ENCODE measurements around the gene GNAI1. TPM values are rescaled to one million over a fixed set of nuclear protein-coding genes. Genes with fewer than 3 reads are reported as not detected.

Gene GNAI1
- total RNA-seq, 1 donor from 2014 or later = 11.3 TPM

DNA sequence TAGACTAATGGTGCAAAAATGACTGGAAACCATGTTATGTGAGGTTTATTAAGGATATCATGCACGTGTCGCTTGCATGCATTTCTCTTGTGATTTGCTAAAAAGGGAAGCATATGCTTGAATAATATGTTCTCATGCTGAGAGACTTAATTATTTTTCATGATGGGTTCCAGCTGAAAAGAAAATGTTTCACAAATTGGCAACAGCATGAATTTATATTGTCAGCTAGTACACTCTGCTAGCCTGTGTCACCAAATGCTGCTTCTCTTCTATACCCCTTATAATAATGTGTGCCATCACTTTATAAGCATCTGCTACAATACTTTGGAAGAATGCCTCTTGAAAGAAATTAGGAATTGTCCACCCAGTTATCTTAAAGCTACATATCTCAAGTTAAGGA is 63.0 kb downstream of the GNAI1 start:
- no peak for DNase-seq (ENCODE audit: low spot score)
- intact Hi-C loops (cut with DNase I) = loop anchor here (2.0 kb wide), 1 partner anchor 81 kb away; no protein-coding TSS in a partner anchor

- intact Hi-C loops (cut with DNase I) = loop anchor here (2.0 kb wide), 1 partner anchor 80 kb away; no protein-coding TSS in a partner anchor
- no peak for DNase-seq (ENCODE audit: low spot score)
These were observed 64.4 kb downstream of the GNAI1 start for GRCh38 chr7:80199051-80199450.

DNA sequence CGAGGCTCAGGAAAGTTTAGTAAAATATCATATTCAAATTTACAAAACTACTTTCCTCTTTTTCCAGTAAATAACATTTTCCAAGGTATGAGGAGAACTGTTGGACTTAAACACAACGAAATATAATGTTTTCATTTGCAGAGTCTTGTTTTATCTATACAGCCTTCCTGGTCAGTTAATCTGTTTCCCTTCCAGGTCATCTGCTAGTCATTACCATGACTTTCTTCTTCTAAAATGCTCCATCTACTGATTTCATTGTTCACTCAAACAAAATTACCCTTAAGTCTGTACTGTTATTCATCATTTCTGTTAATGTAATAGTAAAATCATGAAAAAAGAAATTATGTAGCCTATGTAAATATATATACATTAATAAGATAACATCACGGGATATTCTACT is 69.8 kb downstream of the GNAI1 start:
- DNase-seq (ENCODE audit: low spot score) = no peak
- intact Hi-C loops (cut with DNase I) = no loop called here

DNA sequence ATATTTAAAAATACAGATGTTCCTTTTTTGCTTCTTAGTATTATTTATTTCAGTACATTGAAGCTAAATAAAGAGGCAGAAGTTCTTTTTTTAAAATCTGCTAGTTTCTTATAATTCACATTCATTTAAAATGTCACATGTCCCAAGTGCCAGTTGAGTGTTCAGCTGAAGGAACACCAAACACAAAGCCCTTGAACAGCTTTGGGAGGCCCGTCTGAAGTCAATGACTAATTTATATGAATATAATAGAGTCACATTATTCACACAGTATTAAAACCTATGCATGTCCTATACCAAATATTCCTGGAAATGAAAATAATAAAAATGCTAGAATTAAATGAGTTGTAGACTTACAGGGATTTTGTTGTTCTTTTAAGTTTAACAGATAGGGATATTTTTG is 70.3 kb downstream of the GNAI1 start:
- intact Hi-C loops (cut with DNase I) = no loop called here
- DNase-seq (ENCODE audit: low spot score) = no peak

GRCh38 chr7:80206763-80207162 is 72.1 kb downstream of the GNAI1 start:
- intact Hi-C loops (cut with DNase I) = no loop called here
- DNase-seq (ENCODE audit: low spot score) = no peak

GRCh38 chr7:80207501-80207900 is 72.9 kb downstream of the GNAI1 start:
- no peak for DNase-seq (ENCODE audit: low spot score)
- intact Hi-C loops (cut with DNase I) = no loop called here

DNA sequence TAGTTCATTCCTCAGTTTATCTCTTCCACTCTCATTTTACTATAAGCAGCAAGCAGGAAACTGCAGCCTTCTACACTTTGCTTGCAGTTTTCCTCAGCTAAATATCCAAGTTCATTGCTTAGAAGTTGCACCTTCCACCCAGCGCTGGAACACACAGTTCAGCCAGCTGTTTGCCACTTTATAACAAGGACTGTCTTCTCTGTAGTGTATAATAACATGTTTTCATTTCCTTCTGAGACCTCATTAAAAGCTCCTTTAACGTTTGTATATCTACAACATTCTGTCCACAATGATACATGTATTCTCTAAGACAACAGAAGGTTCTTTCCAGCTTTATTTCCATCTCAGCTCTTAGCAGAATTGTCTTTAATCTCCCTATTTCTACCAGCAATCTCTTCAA is 74.1 kb downstream of the GNAI1 start:
- intact Hi-C loops (cut with DNase I) = no loop called here
- DNase-seq (ENCODE audit: low spot score) = no peak

DNA sequence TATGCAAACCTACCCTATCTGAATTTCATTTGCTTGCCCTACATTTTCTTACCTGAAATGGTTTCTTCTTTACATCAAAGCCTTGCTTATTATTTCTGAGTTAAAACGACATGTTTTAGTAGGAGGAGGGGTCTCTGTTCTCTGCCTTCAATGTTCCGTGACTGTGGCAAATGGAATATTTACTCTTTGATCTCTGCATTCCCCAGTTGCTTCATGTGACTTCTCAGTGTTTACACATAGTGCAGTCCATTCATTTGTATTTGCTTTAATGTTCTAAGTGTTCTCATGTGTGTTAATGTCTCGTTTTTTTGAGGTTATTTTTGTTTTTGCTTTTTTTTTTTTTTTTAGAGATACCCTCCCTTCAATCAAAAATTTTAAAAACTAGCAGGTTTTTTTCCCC is 75.8 kb downstream of the GNAI1 start:
- no peak for DNase-seq (ENCODE audit: low spot score)
- intact Hi-C loops (cut with DNase I) = no loop called here

DNA sequence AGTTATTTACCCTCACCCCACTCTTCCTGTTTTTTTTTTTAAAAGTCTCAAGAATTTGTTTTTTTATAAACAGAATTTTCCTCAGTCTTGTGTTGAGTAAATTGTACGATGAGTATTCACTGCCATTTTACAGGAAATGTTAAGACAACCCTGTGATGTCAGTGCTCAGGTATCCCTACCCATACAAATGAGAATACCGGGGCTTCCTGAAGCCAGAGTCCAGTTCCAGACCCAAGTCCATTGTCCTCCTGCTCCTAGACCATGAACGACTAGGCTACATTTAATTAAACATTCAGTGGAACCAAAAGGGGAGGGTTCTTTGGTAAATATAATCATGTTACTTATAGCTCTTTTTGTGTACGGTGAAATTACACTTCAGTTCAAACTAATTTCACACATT is 79.2 kb downstream of the GNAI1 start:
- DNase-seq (ENCODE audit: low spot score) = no peak
- intact Hi-C loops (cut with DNase I) = no loop called here

DNA sequence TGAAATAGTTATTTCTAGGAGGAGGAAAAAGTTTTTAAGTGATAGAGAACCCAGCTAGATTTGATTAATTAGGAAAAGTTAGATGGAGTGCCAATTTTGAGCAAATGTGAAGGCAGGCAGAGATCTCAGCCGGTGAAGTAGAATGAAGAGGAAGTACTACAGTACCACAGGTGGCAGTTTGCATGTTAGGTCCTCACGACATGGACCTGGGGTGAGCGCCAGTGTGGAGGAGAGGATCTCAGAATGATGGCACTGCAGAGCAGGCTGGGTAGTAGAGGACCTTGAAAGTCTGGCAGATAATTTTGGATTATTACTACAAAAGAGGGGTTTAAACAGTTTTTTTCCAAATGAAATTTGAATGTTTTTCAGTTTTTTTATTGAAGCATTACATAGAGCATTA is 81.1 kb downstream of the GNAI1 start:
- intact Hi-C loops (cut with DNase I) = no loop called here
- no peak for DNase-seq (ENCODE audit: low spot score)

- no peak for DNase-seq (ENCODE audit: low spot score)
- intact Hi-C loops (cut with DNase I) = no loop called here
These were observed 82.6 kb downstream of the GNAI1 start for GRCh38 chr7:80216996-80217842.

DNA sequence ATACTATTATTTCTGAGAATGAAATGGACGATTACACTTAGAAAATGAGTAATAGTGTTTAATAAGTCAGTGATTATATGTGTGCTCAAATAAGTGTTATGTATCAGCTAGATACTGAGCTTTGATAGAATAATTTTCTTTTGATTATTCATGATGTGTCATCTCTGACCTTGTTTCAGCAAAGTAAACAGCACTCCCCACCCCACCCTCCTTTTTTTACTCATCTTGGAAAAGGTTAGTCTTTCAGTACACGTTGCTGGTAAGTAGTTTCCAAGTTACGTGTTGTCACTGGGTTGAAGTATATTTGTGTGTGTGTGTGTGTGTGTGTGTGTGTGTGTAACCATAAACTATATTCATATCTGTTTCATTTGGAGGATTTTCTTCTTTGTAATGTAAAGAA is 84.1 kb downstream of the GNAI1 start:
- intact Hi-C loops (cut with DNase I) = no loop called here
- no peak for DNase-seq (ENCODE audit: low spot score)

GRCh38 chr7:80220022-80220634 is 85.5 kb downstream of the GNAI1 start:
- no peak for DNase-seq (ENCODE audit: low spot score)
- intact Hi-C loops (cut with DNase I) = no loop called here

GRCh38 chr7:80224415-80224814 is 89.8 kb downstream of the GNAI1 start:
- intact Hi-C loops (cut with DNase I) = no loop called here
- DNase-seq (ENCODE audit: low spot score) = no peak

- intact Hi-C loops (cut with DNase I) = no loop called here
These were observed 90.7 kb downstream of the GNAI1 start for GRCh38 chr7:80225361-80225760.

DNA sequence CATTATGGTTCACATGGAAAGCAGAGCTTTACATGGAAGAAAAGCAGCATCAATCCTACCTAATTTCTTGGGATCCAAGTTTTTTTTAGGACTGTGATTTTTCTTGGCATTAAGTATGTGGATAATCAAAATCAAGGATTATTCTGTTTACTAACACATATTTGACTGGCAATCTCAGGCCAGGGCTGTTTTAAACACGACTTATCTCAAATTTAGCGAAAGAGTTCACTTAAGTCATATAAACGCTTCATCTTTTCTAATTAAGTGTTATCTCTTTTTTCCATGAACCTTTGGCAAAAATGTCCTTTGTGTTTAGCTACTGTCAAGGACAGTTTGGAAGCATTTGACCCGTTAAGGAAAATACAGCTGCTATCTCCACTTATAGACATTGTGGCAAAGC is 92.0 kb downstream of the GNAI1 start:
- no peak for DNase-seq (ENCODE audit: low spot score)
- intact Hi-C loops (cut with DNase I) = no loop called here

More at GRCh38 chr7:80225361-80225760, 90.7 kb downstream of the GNAI1 start:
- DNase-seq (ENCODE audit: low spot score) = no peak

GRCh38 chr7:80230327-80230726 is 95.7 kb downstream of the GNAI1 start:
- no peak for DNase-seq (ENCODE audit: low spot score)
- intact Hi-C loops (cut with DNase I) = no loop called here

- DNase-seq (ENCODE audit: low spot score) = no peak
- intact Hi-C loops (cut with DNase I) = no loop called here
These were observed 97.1 kb downstream of the GNAI1 start for GRCh38 chr7:80231707-80232106.

DNA sequence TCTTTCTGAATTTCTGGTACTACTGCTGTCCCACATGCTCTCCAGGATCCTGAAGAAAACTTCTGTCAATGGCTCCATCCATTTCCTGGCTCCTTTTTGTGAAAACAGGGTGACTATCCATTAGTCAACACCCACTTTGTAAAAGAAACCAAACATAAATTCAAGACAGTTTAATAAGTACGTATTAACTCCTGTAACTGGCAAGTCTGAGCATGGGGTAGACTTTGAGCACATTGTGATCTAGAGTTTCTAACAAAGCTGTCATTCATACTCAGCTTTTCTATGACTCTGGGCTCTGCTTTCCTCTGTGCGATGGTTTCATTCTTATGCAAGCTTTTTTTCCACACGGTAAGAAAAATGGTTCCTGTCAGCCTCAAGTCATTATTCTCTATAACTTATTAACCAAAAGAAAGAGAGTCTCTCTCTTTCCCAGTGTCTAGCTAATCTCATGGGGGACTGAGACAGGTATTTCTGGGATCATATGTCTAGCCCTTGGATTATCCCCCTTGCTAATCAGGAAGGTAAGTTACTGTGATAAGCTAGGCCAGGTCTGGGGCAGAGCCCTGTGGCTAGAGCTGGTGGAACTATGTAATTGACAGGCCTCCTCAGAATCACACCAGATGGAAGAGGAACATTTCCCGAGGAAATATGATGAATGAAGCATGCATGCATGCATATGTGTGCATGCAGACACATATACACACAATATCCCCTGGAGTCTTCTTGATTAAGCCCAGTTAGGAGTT is 98.5 kb downstream of the GNAI1 start:
- DNase-seq (ENCODE audit: low spot score) = no peak
- intact Hi-C loops (cut with DNase I) = no loop called here

- intact Hi-C loops (cut with DNase I) = no loop called here
These were observed 100.7 kb downstream of the GNAI1 start for GRCh38 chr7:80235334-80235733.

GRCh38 chr7:80236681-80237080 is 102.0 kb downstream of the GNAI1 start:
- intact Hi-C loops (cut with DNase I) = no loop called here
- DNase-seq (ENCODE audit: low spot score) = no peak

More at GRCh38 chr7:80235334-80235733, 100.7 kb downstream of the GNAI1 start:
- DNase-seq (ENCODE audit: low spot score) = no peak
